Caco-2 (cell line): Measurements from ENCODE around the gene CEP97. TPM values are rescaled to one million over a fixed set of nuclear protein-coding genes. Genes with fewer than 3 reads are reported as not detected.

ENCODE experiments used
- BruUV-seq: library from RNA; stranded (reverse); fragments of 400-500 nt; replicated peaks from 2 replicates; lab custom pipeline; 2021; lab: Mats Ljungman, UMichigan
- CTCF ChIA-PET: fragments of 300-600 bp; sonication (Branson Sonifier 250); formaldehyde crosslinking; loops from one replicate; lab custom pipeline; 2022; ENCODE audit warnings: antibody characterized with exemption; lab: Charles Lee
- POLR2A ChIA-PET: fragments of 300-600 bp; sonication (Branson Sonifier 250); formaldehyde crosslinking; loops from one replicate; lab custom pipeline; 2022; ENCODE audit warnings: antibody characterized with exemption; lab: Charles Lee
- DNase-seq, 2 experiments: peaks; one replicate each; pipeline versions ENCODE4 v3.0.0 to v3.0.0-alpha.2; 2020 to 2022
- H3K27me3 ChIP-seq: replicated peaks from 2 replicates; pipeline ENCODE4 v1.6.0; 2011; ENCODE audit warnings: low read length; ENCODE audit not compliant: control insufficient read depth, insufficient read depth
- H3K36me3 ChIP-seq: 2 replicates; pipeline ENCODE4 v1.5.1; 2011; ENCODE audit warnings: low read length; ENCODE audit not compliant: control insufficient read depth, insufficient read depth
- H3K4me1 ChIP-seq: fragments of 250-450 bp; sonication (Bioruptor Pico); 2 replicates; pipeline ENCODE4 v1.5.1; 2020; ENCODE audit warnings: mild to moderate bottlenecking
- H3K4me3 ChIP-seq: 2 replicates; pipeline ENCODE4 v1.5.1; 2011; ENCODE audit warnings: low read depth, mild to moderate bottlenecking, control low read depth, low read length
- H3K9me3 ChIP-seq: fragments of 250-450 bp; sonication (Bioruptor Pico); 2 replicates; pipeline ENCODE4 v1.5.1; 2020; ENCODE audit warnings: mild to moderate bottlenecking, moderate library complexity
- H3K27ac Mint-ChIP-seq: one replicate; pipeline ENCODE4 v1.8.0; 2022; ENCODE audit warnings: mixed read lengths; ENCODE audit not compliant: unreplicated experiment
- H3K27me3 Mint-ChIP-seq: one replicate; pipeline ENCODE4 v1.8.0; 2022; ENCODE audit warnings: mixed read lengths; ENCODE audit not compliant: insufficient read depth, unreplicated experiment
- H3K36me3 Mint-ChIP-seq: one replicate; pipeline ENCODE4 v1.8.0; 2022; ENCODE audit warnings: mild to moderate bottlenecking, mixed read lengths; ENCODE audit not compliant: insufficient read depth, unreplicated experiment
- H3K4me1 Mint-ChIP-seq: one replicate; pipeline ENCODE4 v1.8.0; 2022; ENCODE audit warnings: low read depth, mixed read lengths; ENCODE audit not compliant: unreplicated experiment
- H3K4me3 Mint-ChIP-seq: one replicate; pipeline ENCODE4 v1.8.0; 2022; ENCODE audit warnings: mild to moderate bottlenecking, moderate library complexity, mixed read lengths; ENCODE audit not compliant: unreplicated experiment
- H3K9me3 Mint-ChIP-seq: one replicate; pipeline ENCODE4 v1.8.0; 2022; ENCODE audit warnings: mixed read lengths; ENCODE audit not compliant: unreplicated experiment
- intact Hi-C: fragments of 100-400 bp; cut with micrococcal nuclease; formaldehyde crosslinking; loops from one replicate; pipeline ENCODE4 v1.10.0; 2022; ENCODE audit not compliant: unreplicated experiment
- total RNA-seq: library from RNA; stranded (reverse); gene quantifications from 2 replicates; pipeline ENCODE4 v1.2.3, GENCODE V29; 2022
- TF ChIP-seq, protein P1 (sequence below), 2 experiments: fragments of 200-600 bp in 1 of 2; IDR thresholded peaks; 1 replicate in 1 of 2; 2 replicates in 1 of 2; pipeline versions ENCODE4 v1.5.1 to v1.8.0; 2011 to 2022; ENCODE audit warnings: antibody characterized with exemption in 1 of 2, control low read depth in 1 of 2, inconsistent platforms in 1 of 2, low read depth in 1 of 2, low read length in 1 of 2, mild to moderate bottlenecking in 1 of 2, moderate library complexity in 1 of 2; ENCODE audit not compliant: insufficient read depth in 1 of 2, severe bottlenecking in 1 of 2, unreplicated experiment in 1 of 2

Gene CEP97
- total RNA-seq, 1 experiment from 2014 or later = 4.3 TPM

GRCh38 chr3:101811875-101812274 is 87.5 kb downstream of the CEP97 start:
- no peaks in the 10 kb centered on the region for H3K9me3 Mint-ChIP-seq
- POLR2A ChIA-PET = no interaction called here

GRCh38 chr3:101812895-101813294 is 88.5 kb downstream of the CEP97 start:
- H3K9me3 ChIP-seq = no peaks in the 10 kb centered on the region
- no peaks in the 10 kb centered on the region for H3K4me1 Mint-ChIP-seq
- no peak overlapping the region for H3K4me3 Mint-ChIP-seq
- CTCF ChIA-PET = interaction anchor here (1.1 to 3.7 kb wide), 3 partner anchors 409 to 416 kb away, joined by 3 to 35 read pairs (median 5); no protein-coding TSS in a partner anchor
- no peaks in the 10 kb centered on the region for H3K9me3 Mint-ChIP-seq
- no peak overlapping the region for H3K27ac Mint-ChIP-seq
- H3K27me3 Mint-ChIP-seq = no peaks in the 10 kb centered on the region
- no peaks in the 10 kb centered on the region for H3K36me3 Mint-ChIP-seq
- no peaks in the 10 kb centered on the region for H3K27me3 ChIP-seq
- DNase-seq = no peak
- no TSS peak for BruUV-seq
- TF ChIP-seq, protein P1, sequence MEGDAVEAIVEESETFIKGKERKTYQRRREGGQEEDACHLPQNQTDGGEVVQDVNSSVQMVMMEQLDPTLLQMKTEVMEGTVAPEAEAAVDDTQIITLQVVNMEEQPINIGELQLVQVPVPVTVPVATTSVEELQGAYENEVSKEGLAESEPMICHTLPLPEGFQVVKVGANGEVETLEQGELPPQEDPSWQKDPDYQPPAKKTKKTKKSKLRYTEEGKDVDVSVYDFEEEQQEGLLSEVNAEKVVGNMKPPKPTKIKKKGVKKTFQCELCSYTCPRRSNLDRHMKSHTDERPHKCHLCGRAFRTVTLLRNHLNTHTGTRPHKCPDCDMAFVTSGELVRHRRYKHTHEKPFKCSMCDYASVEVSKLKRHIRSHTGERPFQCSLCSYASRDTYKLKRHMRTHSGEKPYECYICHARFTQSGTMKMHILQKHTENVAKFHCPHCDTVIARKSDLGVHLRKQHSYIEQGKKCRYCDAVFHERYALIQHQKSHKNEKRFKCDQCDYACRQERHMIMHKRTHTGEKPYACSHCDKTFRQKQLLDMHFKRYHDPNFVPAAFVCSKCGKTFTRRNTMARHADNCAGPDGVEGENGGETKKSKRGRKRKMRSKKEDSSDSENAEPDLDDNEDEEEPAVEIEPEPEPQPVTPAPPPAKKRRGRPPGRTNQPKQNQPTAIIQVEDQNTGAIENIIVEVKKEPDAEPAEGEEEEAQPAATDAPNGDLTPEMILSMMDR (IDR thresholded peaks at IDR 0.05; ENCODE audit: insufficient read depth in 1 of 2, low read depth in 1 of 2, low read length in 1 of 2, severe bottlenecking in 1 of 2, unreplicated experiment in 1 of 2) = no peak
- POLR2A ChIA-PET = no interaction called here
- peaks cover 22% of the 10 kb centered on the region; the same call in 1 of the 2 replicates for H3K4me1 ChIP-seq
- intact Hi-C loops = loop anchor here (1.0 to 10.0 kb wide), 3 partner anchors 142 to 412 kb away; no protein-coding TSS in a partner anchor
- H3K4me3 ChIP-seq = no peak overlapping the region
- no peaks in the 10 kb centered on the region for H3K36me3 ChIP-seq

More at GRCh38 chr3:101811875-101812274, 87.5 kb downstream of the CEP97 start:
- Histone ChIP-seq H3K9me3 (no peaks in the 10 kb centered on the region), H3K4me3 (no peak overlapping the region), H3K36me3 (no peaks in the 10 kb centered on the region), H3K4me1 (peaks cover 22% of the 10 kb centered on the region; the same call in 1 of the 2 replicates), H3K27me3 (no peaks in the 10 kb centered on the region)
- intact Hi-C loops = loop anchor here (10.0 kb wide), 2 partner anchors 143 to 183 kb away; no protein-coding TSS in a partner anchor
- Mint-ChIP-seq H3K27ac (no peak overlapping the region), H3K4me1 (no peaks in the 10 kb centered on the region), H3K27me3 (no peaks in the 10 kb centered on the region), H3K4me3 (no peak overlapping the region), H3K36me3 (no peaks in the 10 kb centered on the region)
- BruUV-seq = no TSS peak
- TF ChIP-seq, protein P1 (IDR thresholded peaks at IDR 0.05; ENCODE audit: insufficient read depth in 1 of 2, low read depth in 1 of 2, low read length in 1 of 2, severe bottlenecking in 1 of 2, unreplicated experiment in 1 of 2) = no peak
- DNase-seq = no peak
- CTCF ChIA-PET = interaction anchor here (1.5 to 3.7 kb wide), 2 partner anchors 413 to 417 kb away, joined by 5 to 35 read pairs; no protein-coding TSS in a partner anchor

DNA sequence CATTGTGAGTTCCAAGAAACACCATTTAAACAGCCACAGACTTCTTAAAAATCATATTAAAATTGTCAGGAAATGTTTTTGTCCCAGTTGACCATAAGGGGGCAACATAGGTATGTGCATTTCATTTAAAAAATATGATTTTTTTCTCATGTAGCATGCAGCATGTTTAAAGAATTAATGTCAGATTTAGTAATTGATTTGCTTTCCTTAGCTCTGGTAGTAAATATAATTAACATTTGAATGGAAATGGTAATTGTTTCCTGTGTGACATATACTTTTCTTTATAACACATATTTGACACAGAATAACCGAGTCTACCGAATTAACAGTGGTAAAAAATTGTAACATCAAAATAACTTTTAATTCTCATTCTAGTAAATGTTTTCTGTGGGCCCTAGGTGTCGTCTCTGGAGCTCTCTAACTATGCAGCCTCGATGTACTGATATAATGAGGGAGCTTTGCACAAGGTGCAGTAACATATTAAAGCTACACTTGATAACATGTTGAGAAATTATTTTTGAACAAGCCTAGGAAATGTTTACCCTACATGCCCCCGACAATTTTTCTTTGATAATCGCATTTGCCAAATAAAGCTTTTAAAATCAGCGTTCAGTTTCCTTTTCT is 89.5 kb downstream of the CEP97 start:
- Mint-ChIP-seq H3K27ac (no peak overlapping the region), H3K4me3 (no peak overlapping the region), H3K9me3 (no peaks in the 10 kb centered on the region), H3K36me3 (no peaks in the 10 kb centered on the region), H3K4me1 (no peaks in the 10 kb centered on the region), H3K27me3 (no peaks in the 10 kb centered on the region)
- Histone ChIP-seq H3K4me3 (no peak overlapping the region), H3K36me3 (no peaks in the 10 kb centered on the region), H3K4me1 (peaks cover 22% of the 10 kb centered on the region; the same call in 1 of the 2 replicates), H3K9me3 (no peaks in the 10 kb centered on the region), H3K27me3 (no peaks in the 10 kb centered on the region)
- DNase-seq = peak in 1 of 2 experiments; percentile 8
- POLR2A ChIA-PET = no interaction called here
- no TSS peak for BruUV-seq
- intact Hi-C loops = loop anchor here (1.0 to 10.0 kb wide), 4 partner anchors 35 to 411 kb away; partner anchors contain the start of gene NFKBIZ
- TF ChIP-seq, protein P1 (IDR thresholded peaks at IDR 0.05; ENCODE audit: insufficient read depth in 1 of 2, low read depth in 1 of 2, low read length in 1 of 2, severe bottlenecking in 1 of 2, unreplicated experiment in 1 of 2) = peak; percentile 48 to 61
- CTCF ChIA-PET = interaction anchor here (1.0 to 3.7 kb wide), 3 partner anchors 156 to 411 kb away, joined by 3 to 35 read pairs (median 13); no protein-coding TSS in a partner anchor
